Suprapubic skin (tissue), 4 donors: ENCODE results near the gene FNDC11. TPM values are rescaled to one million over a fixed set of nuclear protein-coding genes. Genes with fewer than 3 reads are reported as not detected.

Experiments used
- DNase-seq, 2 donors: peaks; one replicate each; pipeline ENCODE4 v3.0.0-alpha.2; 2019; ENCODE audit warnings: low spot score in 2 of 2
- H3K27ac ChIP-seq: fragments of 200-600 bp; sonication (generic); one replicate; pipeline ENCODE4 v1.5.1; 2019
- H3K27me3 ChIP-seq: fragments of 200-600 bp; sonication (generic); one replicate; pipeline ENCODE4 v1.5.1; 2019
- H3K36me3 ChIP-seq: fragments of 200-600 bp; sonication (generic); one replicate; pipeline ENCODE4 v1.5.1; 2019
- H3K4me1 ChIP-seq: fragments of 200-600 bp; sonication (generic); one replicate; pipeline ENCODE4 v1.5.1; 2019
- H3K4me3 ChIP-seq: fragments of 200-600 bp; sonication (generic); one replicate; pipeline ENCODE4 v1.5.1; 2019; ENCODE audit warnings: mild to moderate bottlenecking
- H3K9me3 ChIP-seq: fragments of 200-600 bp; sonication (generic); one replicate; pipeline ENCODE4 v1.5.1; 2019
- CTCF ChIP-seq, 2 donors: fragments of 200-600 bp in 1 of 2; fragments of 450-650 bp in 1 of 2; sonication (generic) in 1 of 2; IDR thresholded peaks; one replicate each; pipeline ENCODE4 v1.5.1; 2016 to 2019; ENCODE audit warnings: antibody characterized with exemption in 2 of 2, mild to moderate bottlenecking in 1 of 2, moderate library complexity in 1 of 2
- EP300 ChIP-seq: sonication (generic); formaldehyde crosslinking; IDR thresholded peaks from one replicate; pipeline ENCODE4 v1.6.1; 2017; ENCODE audit warnings: antibody characterized with exemption
- POLR2A ChIP-seq, 2 donors: fragments of 450-650 bp; IDR thresholded peaks; one replicate each; pipeline ENCODE4 v1.6.1; 2017; ENCODE audit warnings: antibody characterized with exemption in 2 of 2, mild to moderate bottlenecking in 2 of 2, moderate library complexity in 2 of 2
- POLR2AphosphoS5 ChIP-seq, 3 donors: sonication (generic); formaldehyde crosslinking; IDR thresholded peaks; one replicate each; pipeline ENCODE4 v1.6.1; 2017; ENCODE audit warnings: antibody characterized with exemption in 3 of 3
- WGBS: methylation state at CpG from one replicate; pipeline ENCODE4 v1.1.5; 2018; 5-methylcytosine and 5-hydroxymethylcytosine counted together
- total RNA-seq, 4 donors: library from RNA; depleted of rRNA; stranded (reverse); fragments of >200 nt; gene quantifications; one replicate each; pipeline ENCODE4 v1.1.0, GENCODE V29; 2016

FNDC11 gene
- total RNA-seq, 4 donors from 2014 or later: 0.25 to 0.36 TPM; not detected in 2

DNA sequence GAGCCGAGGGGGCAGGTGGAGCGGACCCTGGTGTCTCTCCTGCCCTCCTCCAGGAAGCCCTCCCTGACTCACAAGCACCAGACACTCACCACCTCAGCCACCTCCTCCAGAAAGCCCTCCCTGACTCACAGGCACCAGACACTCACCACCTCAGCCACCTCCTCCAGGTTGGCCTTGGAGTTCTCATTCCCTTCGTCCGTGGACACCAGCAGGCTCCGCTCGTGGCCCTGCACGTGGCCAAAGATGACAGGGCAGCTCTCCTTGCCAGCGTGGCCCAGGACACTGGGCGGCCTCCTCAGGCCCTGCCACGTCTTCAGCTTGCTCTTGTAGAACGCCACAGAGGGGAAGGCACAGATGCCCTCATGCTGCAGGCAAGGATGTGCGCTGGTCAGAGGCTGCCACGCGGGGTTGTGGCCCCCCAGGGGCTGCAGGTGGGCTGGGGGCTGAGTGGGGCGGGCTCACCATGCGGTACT, 6.4 kb downstream of the FNDC11 start:
- TF ChIP-seq CTCF (IDR thresholded peaks at IDR 0.05) (no peak), POLR2AphosphoS5 (IDR thresholded peaks at IDR 0.05) (no peak), POLR2A (IDR thresholded peaks at IDR 0.05) (no peak), EP300 (no peak)
- DNase-seq: no peak
- H3K27ac ChIP-seq: no peak overlapping the region
- H3K9me3 ChIP-seq: no peaks in the 10 kb centered on the region
- whole genome bisulfite sequencing: 95% methylated on average over 12 of the region's 16 CpGs
- peaks cover 63% of the 10 kb centered on the region for H3K36me3 ChIP-seq
- H3K4me1 ChIP-seq: no peaks in the 10 kb centered on the region
- no peaks in the 10 kb centered on the region for H3K27me3 ChIP-seq
- no peak overlapping the region for H3K4me3 ChIP-seq

GRCh38 chr20:63560856-63561609, 7.1 kb downstream of the FNDC11 start:
- 91% methylated on average over 13 of the region's 26 CpGs for WGBS
- Histone ChIP-seq H3K9me3 (no peaks in the 10 kb centered on the region), H3K27me3 (no peaks in the 10 kb centered on the region), H3K27ac (no peak overlapping the region), H3K4me1 (no peaks in the 10 kb centered on the region), H3K4me3 (no peak overlapping the region), H3K36me3 (peaks cover 70% of the 10 kb centered on the region)
- DNase-seq: no peak
- no peak for TF ChIP-seq CTCF (IDR thresholded peaks at IDR 0.05)
- TF ChIP-seq POLR2AphosphoS5 (IDR thresholded peaks at IDR 0.05): no peak
- TF ChIP-seq EP300: no peak
- TF ChIP-seq POLR2A (IDR thresholded peaks at IDR 0.05): no peak

DNA sequence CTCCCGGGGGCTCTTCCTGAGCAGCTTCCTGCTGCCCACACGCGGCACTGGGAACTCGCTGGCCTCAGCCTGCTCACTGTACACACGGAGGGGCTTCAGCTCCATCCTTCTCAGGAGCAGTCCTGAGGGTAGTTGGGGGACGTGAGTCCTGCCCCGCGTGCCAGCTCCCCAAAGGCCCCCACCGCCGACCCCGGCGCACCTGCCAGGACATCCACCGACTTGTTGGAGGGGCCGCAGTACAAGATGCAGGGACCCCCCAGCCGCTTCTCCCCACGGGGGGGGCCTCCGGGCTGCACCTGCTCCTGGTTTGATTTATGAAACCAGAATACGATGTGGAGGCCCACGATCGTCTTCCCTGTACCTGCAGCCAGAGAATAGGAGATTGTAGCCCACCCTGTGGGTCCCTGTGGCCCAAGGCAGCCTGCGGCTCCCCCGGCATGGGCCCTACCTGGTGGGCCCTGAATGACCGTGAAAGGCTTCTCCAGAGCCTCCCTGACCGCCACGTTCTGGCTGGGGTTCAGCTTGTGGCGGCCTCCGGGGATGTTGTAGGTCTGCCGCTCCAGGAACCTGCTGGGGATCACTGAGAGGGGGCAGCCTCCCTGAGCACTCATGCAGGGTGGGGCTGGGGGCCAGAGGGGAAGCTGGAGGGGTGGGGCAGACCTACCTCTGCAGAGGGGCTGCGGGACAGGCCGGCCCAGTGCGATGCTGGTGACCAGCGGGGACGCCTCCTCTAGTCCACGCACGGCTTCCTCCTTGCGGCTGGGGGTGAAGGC, 7.9 kb downstream of the FNDC11 start:
- Histone ChIP-seq H3K4me1 (no peaks in the 10 kb centered on the region), H3K9me3 (no peaks in the 10 kb centered on the region), H3K27ac (no peak overlapping the region), H3K4me3 (no peak overlapping the region), H3K27me3 (no peaks in the 10 kb centered on the region), H3K36me3 (peaks cover 77% of the 10 kb centered on the region)
- no peak for DNase-seq
- 93% methylated on average over 16 of the region's 36 CpGs for WGBS
- TF ChIP-seq EP300 (no peak), POLR2A (IDR thresholded peaks at IDR 0.05) (no peak), POLR2AphosphoS5 (IDR thresholded peaks at IDR 0.05) (no peak), CTCF (IDR thresholded peaks at IDR 0.05) (no peak)

GRCh38 chr20:63562461-63563224, 8.7 kb downstream of the FNDC11 start:
- H3K9me3 ChIP-seq: no peaks in the 10 kb centered on the region
- no peak overlapping the region for H3K27ac ChIP-seq
- WGBS: 100% methylated on average over 1 of the region's 54 CpGs
- no peak overlapping the region for H3K4me3 ChIP-seq
- DNase-seq: no peak
- TF ChIP-seq POLR2A (IDR thresholded peaks at IDR 0.05) (no peak), EP300 (no peak), CTCF (IDR thresholded peaks at IDR 0.05) (no peak), POLR2AphosphoS5 (IDR thresholded peaks at IDR 0.05) (no peak)
- peaks cover 77% of the 10 kb centered on the region for H3K36me3 ChIP-seq
- no peaks in the 10 kb centered on the region for H3K27me3 ChIP-seq
- H3K4me1 ChIP-seq: no peaks in the 10 kb centered on the region
